Measurements from ENCODE around the gene EIF3L.
"Not testable (repeated sequence)": the region's sequence is repeated elsewhere in the genome, so short reads cannot be mapped to it uniquely, and the experiment has no call there.

Gene EIF3L

DNA sequence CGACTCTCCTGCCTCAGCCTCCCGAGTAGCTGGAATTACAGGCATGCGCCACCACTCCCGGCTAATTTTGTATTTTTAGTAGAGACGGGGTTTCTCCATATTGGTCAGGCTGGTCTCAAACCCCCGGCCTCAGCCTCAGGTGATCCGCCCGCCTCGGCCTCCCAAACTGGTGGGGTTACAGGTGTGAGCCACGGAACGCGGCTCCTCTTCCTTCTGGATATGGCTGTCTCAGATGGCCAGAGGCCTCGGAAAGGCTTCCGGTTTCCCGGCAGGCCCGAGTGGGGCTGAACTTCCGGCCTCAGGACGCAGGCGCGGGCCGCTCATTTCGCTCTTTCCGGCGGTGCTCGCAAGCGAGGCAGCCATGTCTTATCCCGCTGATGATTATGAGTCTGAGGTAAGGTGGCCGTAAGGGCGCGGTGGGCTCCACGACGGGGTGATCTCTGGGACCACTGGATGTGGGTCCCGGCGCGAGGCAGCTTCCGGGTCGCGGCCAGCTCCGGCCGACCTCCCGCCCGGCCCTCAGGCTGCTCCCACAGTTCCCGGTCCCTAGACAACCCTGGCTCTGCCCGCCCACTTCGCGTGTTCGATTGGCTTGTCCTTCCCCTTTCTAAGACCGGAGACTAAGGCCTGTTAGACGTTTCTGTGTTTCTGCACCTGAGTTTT, at the start of gene EIF3L:
EIF3L (plus strand) TSS at position 331 of the 663 bp plus-strand sequence; CDS start at position 362, 31 bp downstream.
- DNase-seq = peak; percentile 86

GRCh38 chr22:37799979-37800378, 49.2 kb upstream of the EIF3L start:
- not testable (repeated sequence) for DNase-seq

DNA sequence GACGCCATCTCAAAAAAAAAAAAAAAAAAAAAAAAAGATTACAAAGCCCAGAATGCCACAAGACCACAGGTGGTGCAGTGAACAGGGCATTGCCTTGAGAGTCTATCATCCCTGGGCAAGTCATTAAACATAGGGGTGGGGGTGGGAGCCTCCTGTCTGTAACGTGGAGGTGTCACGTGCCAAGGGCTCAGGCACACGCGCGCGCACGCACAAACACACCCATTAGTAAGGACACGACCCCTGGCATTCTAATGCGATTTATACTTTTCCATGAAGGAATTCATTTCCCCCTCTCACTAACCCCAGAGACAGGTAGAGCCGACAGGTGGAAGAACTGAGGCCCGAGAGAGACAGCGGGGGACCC, 47.3 kb upstream of the EIF3L start:
- DNase-seq = no peak

GRCh38 chr22:37802310-37803194, 46.7 kb upstream of the EIF3L start:
- DNase-seq = peak; percentile 85

DNA sequence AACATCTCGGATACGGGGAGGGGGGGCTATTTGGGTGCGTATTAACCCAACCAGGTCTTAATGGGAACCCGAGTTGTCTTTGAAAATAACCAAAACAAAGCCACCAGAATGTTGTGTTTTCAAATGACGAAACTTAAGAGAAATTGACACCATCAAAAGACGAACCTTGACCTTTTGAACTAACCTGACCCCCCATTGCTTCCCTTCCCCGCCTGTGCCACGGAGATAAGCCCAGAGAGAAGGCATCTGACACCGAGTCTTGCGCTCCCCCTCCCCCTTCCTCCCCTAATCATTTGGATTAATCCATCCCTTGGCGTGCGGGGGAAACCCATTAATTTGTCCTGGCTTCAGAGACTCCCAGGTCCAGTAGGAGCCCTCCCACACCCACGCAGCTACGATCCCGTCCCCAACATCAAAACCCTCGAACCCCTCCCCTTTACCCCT, 46.0 kb upstream of the EIF3L start:
- DNase-seq = no peak

- DNase-seq = no peak
Measured at GRCh38 chr22:37803639-37804351, 45.4 kb upstream of the EIF3L start.

- DNase-seq = peak; percentile 73
Measured at GRCh38 chr22:37804352-37804880, 44.8 kb upstream of the EIF3L start.

- peak; percentile 96 for DNase-seq
Measured at GRCh38 chr22:37804881-37805809, 44.1 kb upstream of the EIF3L start.

DNA sequence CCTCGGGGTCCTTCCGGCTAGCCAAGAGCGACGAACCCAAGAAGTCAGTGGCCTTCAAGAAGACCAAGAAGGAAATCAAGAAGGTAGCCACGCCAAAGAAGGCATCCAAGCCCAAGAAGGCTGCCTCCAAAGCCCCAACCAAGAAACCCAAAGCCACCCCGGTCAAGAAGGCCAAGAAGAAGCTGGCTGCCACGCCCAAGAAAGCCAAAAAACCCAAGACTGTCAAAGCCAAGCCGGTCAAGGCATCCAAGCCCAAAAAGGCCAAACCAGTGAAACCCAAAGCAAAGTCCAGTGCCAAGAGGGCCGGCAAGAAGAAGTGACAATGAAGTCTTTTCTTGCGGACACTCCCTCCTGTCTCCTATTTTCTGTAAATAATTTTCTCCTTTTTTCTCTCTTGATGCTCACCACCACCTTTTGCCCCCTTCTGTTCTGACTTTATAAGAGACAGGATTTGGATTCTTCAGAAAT, 43.4 kb upstream of the EIF3L start:
- no peak for DNase-seq

- DNase-seq = no peak
Measured at GRCh38 chr22:37806409-37807333, 42.5 kb upstream of the EIF3L start.

GRCh38 chr22:37807410-37808293, 41.6 kb upstream of the EIF3L start, which contains the start of gene GCAT:
TSS of gene GCAT (plus strand) at chr22:37807934. CDS start at chr22:37807968, 34 bp downstream.
- peak; percentile 91 for DNase-seq

GRCh38 chr22:37808294-37808657, 40.9 kb upstream of the EIF3L start:
- no peak for DNase-seq

- no peak for DNase-seq
Measured at GRCh38 chr22:37809672-37810333, 39.4 kb upstream of the EIF3L start.

GRCh38 chr22:37811867-37812266, 37.4 kb upstream of the EIF3L start:
- DNase-seq = no peak

DNA sequence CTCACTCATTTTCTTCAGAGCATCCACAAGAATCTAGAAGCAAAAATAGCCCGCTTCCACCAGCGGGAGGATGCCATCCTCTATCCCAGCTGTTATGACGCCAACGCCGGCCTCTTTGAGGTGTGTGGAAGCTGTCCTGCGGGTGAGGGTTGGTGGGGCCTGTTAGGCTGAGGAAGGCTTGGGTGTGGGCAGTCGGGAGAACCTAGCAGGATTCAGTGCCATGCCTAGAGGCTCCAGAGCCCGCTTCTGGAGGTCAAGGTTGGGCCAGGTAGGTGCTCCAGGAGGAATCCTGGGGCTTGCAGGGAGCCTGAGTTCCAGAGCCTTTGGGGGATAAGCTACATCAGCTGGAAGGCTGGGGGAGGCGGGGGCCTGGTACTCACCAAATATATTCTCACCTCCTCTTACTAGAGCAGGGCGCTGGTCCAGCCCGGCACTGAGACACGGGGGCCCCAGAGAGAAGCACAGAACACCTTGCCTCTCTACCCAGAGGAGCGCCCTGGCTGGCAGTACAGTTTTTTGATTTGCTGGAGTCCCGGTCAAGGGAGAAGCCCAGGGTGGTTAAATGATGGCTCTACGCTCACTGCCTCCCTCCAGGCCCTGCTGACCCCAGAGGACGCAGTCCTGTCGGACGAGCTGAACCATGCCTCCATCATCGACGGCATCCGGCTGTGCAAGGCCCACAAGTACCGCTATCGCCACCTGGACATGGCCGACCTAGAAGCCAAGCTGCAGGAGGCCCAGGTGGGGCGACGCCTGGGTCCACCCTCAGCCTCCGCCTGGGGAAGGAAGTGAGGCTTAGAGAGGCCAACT, 36.1 kb upstream of the EIF3L start:
- DNase-seq = no peak

DNA sequence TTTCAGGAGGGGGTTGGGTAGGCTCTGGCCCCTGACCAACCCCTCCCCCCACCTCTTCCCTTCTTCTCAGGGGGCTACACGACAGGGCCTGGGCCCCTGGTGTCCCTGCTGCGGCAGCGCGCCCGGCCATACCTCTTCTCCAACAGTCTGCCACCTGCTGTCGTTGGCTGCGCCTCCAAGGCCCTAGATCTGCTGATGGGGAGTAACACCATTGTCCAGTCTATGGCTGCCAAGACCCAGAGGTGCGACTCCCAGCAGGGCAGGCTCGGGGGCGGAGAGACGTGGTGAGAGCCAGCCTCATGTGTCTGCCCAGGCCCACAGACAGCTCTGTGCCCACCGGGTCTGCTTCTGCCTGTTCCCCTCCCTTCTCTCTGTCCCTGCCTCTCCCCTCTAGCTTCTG, 33.6 kb upstream of the EIF3L start:
- no peak for DNase-seq

DNA sequence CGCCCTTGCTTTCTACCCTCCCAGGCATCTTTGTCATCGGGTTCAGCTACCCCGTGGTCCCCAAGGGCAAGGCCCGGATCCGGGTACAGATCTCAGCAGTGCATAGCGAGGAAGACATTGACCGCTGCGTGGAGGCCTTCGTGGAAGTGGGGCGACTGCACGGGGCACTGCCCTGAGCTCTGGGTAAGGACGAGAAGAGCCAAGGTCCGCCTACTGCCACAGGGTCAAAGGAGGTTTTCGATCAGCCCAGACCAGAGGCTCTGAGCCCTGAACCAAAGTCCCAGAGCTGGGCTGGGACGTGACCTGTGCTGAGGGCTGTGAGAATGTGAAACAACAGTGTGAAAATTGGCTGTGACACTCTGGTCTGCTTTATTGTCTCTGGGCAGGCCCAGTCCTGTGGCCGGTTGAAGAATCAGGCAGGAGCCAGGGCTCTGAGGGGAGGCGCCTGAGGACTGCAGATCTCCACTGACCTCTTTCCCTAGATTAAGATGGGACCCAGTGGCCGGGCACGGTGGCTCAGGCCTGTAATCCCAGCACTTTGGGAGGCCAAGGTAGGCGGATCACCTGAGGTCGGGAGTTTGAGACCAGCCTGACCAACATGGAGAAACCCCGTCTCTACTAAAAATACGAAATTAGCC, 32.6 kb upstream of the EIF3L start:
- no peak for DNase-seq

Data from 8988T (cell line).